Activated T-helper 9 cell treated with anti-CD3 and anti-CD28 coated beads, Interleukin-2, amount 50 U/mL, for 16 hours (primary cell): ENCODE data around the gene KRTAP6-2.

ENCODE experiments used
- DNase-seq: peaks from one replicate; pipeline ENCODE4 v3.0.0-alpha.2; 2020; ENCODE audit warnings: low read depth

Gene KRTAP6-2

GRCh38 chr21:30567617-30568016 is 31.1 kb downstream of the KRTAP6-2 start:
- DNase-seq, result no peak

- DNase-seq, result no peak
Observed at GRCh38 chr21:30563630-30564029, 35.1 kb downstream of the KRTAP6-2 start.

- no peak for DNase-seq
Observed at GRCh38 chr21:30563072-30563471, 35.6 kb downstream of the KRTAP6-2 start.

- DNase-seq, result no peak
Observed at GRCh38 chr21:30561957-30562356, 36.7 kb downstream of the KRTAP6-2 start.

- DNase-seq, result no peak
Observed at GRCh38 chr21:30561264-30561895, 37.3 kb downstream of the KRTAP6-2 start, which contains the start of gene KRTAP19-7. Gene KRTAP19-7 (minus strand): TSS chr21:30561314. CDS start chr21:30561289, 25 bp downstream.

- no peak for DNase-seq
Observed at GRCh38 chr21:30555095-30555494, 43.6 kb downstream of the KRTAP6-2 start.

- DNase-seq, result no peak
Observed at GRCh38 chr21:30552782-30553181, 45.9 kb downstream of the KRTAP6-2 start.
